Pancreas (tissue), 10 donors: ENCODE measurements around the gene CREBL2. TPM values are rescaled to one million over a fixed set of nuclear protein-coding genes. Genes with fewer than 3 reads are reported as not detected.
"Not testable (repeated sequence)": the region's sequence is repeated elsewhere in the genome, so short reads cannot be mapped to it uniquely, and the experiment has no call there.

Experiments used
- ATAC-seq, 4 donors: fragments of 200-7000 bp; cut with Tn5 transposase; one replicate each; pipeline versions ENCODE4 v1.8.0 to v1.9.1; 2020; ENCODE audit warnings: mild to moderate bottlenecking in 4 of 4, moderate library complexity in 4 of 4
- DNase-seq, 6 donors: peaks; one replicate each; pipeline ENCODE4 v3.0.0-alpha.2; 2020
- FAIRE-seq: peaks from 2 replicates; lab custom pipeline; 2012; peaks lifted over from hg19 to GRCh38; lab: Jason Lieb, UNC
- H3K27ac ChIP-seq, 4 donors: fragments of 200-600 bp; sonication (generic); 1 replicate in 3 of 4; 2 replicates in 1 of 4; pipeline versions ENCODE4 v1.5.0 to v1.8.0; 2020
- H3K27me3 ChIP-seq, 4 donors: fragments of 200-600 bp; one replicate each; pipeline ENCODE4 v1.8.0; 2021
- H3K36me3 ChIP-seq, 3 donors: fragments of 200-600 bp; sonication (generic) in 1 of 3; one replicate each; pipeline versions ENCODE4 v1.5.0 to v1.8.0; 2020 to 2021
- H3K4me1 ChIP-seq, 3 donors: fragments of 200-600 bp; one replicate each; pipeline ENCODE4 v1.8.0; 2021
- H3K4me3 ChIP-seq, 4 donors: fragments of 200-600 bp; sonication (generic) in 2 of 4; one replicate each; pipeline versions ENCODE4 v1.5.0 to v1.8.0; 2020 to 2021
- H3K9me3 ChIP-seq, 4 donors: fragments of 200-600 bp; one replicate each; pipeline ENCODE4 v1.8.0; 2021
- WGBS, 2 donors: extraction: QIAGEN DNeasy Blood & Tissue Kit; methylation state at CpG; one replicate each; pipeline ENCODE4 v1.1.7; 2013; 5-methylcytosine and 5-hydroxymethylcytosine counted together
- intact Hi-C, 3 donors: fragments of 100-400 bp; cut with DNase I; formaldehyde crosslinking; loops; one replicate each; pipeline versions ENCODE4 v1.11.1 to v1.14.2; 2022
- polyA plus RNA-seq, 2 donors: library from polyadenylated mRNA; stranded (reverse); fragments of 200-250 nt; gene quantifications; one replicate each; pipeline ENCODE4 v1.2.3, GENCODE V29; 2013
- total RNA-seq, 6 donors: library from RNA; stranded (reverse); fragmentation: NEBNext Ultra II Directional in 4 of 6; extraction: Animal tissue kit (Norgen Biotek cat#: 25700) in 4 of 6; gene quantifications; one replicate each; pipeline versions ENCODE4 v1.2.1 to v1.2.4, GENCODE V29; 2021 to 2023
- TF ChIP-seq, protein P1 (sequence below), 4 donors: fragments of 200-600 bp; sonication (generic) in 3 of 4; IDR thresholded peaks; one replicate each; pipeline versions ENCODE4 v1.5.0 to v1.8.0; 2021; ENCODE audit warnings: antibody characterized with exemption in 4 of 4
- donor health status: healthy with polysubstance abuse.
- donor health status: DM: no; HTN: no; CAD: no; lungs with moderate emphysema.
- donor health status: DM: no; HTN: no; CAD: no.
- donor health status: control.
- donor health status: control.
- donor health status: Bipolar disorder and iron deficiency.
- donor health status: DM: yes; HTN: yes; CAD: no.
- donor health status: DM: no; HTN: no; CAD: no.
- donor health status: DM: no; HTN: no; CAD: no.
- donor health status: DM: yes; HTN: yes; CAD: no.

Gene CREBL2
- total and polyA plus RNA-seq, 8 donors, result 9.8 to 29.7 (median 16.6) TPM

DNA sequence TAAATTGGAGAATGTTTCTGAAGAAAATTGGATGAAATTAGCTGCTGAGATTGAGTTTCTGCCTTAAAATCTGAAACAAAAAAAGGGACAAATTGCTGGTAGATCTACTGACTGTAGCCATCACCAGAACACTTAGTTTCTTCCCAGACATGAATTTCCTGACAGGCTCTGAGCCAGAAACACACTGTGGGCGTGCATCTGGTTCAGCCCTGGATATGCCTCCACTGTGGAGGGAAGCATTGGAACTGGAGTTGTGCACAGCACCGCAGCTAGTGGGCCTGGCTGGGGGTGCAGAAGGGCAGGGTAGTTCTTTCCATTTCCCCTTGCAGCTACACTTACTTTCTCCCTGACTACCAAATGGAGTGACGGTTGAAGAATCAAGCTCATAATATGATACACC, 31.2 kb downstream of the CREBL2 start:
- ATAC-seq (no peak), DNase-seq (no peak), FAIRE-seq (no peak)
- Histone ChIP-seq H3K36me3 (peaks cover 0 to 30% (median 3%) of the 10 kb centered on the region in 3 donors), H3K4me3 (no peak overlapping the region), H3K9me3 (no peaks in the 10 kb centered on the region), H3K4me1 (no peaks in the 10 kb centered on the region), H3K27me3 (no peaks in the 10 kb centered on the region), H3K27ac (no peak overlapping the region)
- intact Hi-C loops, result no loop called here
- TF ChIP-seq, protein P1, sequence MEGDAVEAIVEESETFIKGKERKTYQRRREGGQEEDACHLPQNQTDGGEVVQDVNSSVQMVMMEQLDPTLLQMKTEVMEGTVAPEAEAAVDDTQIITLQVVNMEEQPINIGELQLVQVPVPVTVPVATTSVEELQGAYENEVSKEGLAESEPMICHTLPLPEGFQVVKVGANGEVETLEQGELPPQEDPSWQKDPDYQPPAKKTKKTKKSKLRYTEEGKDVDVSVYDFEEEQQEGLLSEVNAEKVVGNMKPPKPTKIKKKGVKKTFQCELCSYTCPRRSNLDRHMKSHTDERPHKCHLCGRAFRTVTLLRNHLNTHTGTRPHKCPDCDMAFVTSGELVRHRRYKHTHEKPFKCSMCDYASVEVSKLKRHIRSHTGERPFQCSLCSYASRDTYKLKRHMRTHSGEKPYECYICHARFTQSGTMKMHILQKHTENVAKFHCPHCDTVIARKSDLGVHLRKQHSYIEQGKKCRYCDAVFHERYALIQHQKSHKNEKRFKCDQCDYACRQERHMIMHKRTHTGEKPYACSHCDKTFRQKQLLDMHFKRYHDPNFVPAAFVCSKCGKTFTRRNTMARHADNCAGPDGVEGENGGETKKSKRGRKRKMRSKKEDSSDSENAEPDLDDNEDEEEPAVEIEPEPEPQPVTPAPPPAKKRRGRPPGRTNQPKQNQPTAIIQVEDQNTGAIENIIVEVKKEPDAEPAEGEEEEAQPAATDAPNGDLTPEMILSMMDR (IDR thresholded peaks at IDR 0.05), result no peak
- 91 to 92% methylated on average over 3 of the region's 3 CpGs for WGBS, 2 donors

DNA sequence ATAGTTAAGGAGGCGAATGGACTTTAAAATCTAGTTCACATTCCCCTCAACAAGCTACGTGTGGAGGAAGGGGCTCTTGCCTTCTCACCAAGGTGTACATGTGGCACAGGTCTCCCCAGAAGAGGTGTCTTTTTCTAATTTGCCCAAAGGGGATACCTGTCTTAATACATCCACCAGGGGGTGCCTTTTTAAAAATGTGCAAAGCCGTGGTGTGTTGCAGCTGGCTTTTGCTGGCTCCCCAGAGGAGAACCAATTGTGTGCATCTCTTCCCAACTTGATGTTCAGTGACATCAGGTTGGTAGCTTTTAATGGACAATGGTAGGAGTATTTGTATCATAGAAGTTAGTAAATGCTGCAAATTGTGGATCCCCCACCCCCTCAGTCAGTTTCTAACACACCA, 33.8 kb downstream of the CREBL2 start:
- WGBS, 2 donors, result 59 to 61% methylated on average over 3 of the region's 3 CpGs
- H3K27me3 ChIP-seq, result no peaks in the 10 kb centered on the region
- intact Hi-C loops, result no loop called here
- no peaks in the 10 kb centered on the region for H3K4me1 ChIP-seq
- no peak overlapping the region for H3K4me3 ChIP-seq
- TF ChIP-seq, protein P1 (IDR thresholded peaks at IDR 0.05), result peak in 2 of 4 donors; percentile 24 to 29
- FAIRE-seq (no peak), ATAC-seq (peak in 2 of 4 donors; percentile 68), DNase-seq (no peak)
- H3K27ac ChIP-seq, result no peak overlapping the region
- H3K36me3 ChIP-seq, result peaks cover 0 to 19% (median 0%) of the 10 kb centered on the region in 3 donors
- H3K9me3 ChIP-seq, result peaks cover 0 to 3% (median 0%) of the 10 kb centered on the region in 4 donors

DNA sequence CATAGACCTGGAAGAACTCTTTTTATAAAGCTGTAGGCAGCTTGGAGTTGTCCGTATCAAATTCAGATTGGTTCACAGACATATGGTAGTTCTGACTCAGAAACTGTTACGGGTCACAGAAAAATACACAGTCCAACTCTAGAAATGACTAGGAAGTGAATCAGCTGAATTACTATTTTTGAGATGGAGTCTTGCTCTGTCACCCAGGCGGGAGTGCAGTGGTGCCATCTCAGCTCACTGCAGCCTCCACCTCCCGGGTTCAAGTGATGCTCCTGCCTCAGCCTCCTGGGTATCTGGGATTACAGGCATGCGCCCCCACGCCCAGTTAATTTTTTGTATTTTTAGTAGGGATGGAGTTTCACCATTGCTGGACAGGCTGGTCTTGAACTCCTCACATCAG, 34.3 kb downstream of the CREBL2 start:
- H3K4me3 ChIP-seq, intact Hi-C loops, H3K27me3 ChIP-seq, H3K27ac ChIP-seq, H3K4me1 ChIP-seq, ATAC-seq, FAIRE-seq, H3K9me3 ChIP-seq, DNase-seq: not testable (repeated sequence)
- 93 to 98% methylated on average over 6 of the region's 6 CpGs for WGBS, 2 donors
- peaks cover 0 to 19% (median 0%) of the 10 kb centered on the region in 3 donors for H3K36me3 ChIP-seq

DNA sequence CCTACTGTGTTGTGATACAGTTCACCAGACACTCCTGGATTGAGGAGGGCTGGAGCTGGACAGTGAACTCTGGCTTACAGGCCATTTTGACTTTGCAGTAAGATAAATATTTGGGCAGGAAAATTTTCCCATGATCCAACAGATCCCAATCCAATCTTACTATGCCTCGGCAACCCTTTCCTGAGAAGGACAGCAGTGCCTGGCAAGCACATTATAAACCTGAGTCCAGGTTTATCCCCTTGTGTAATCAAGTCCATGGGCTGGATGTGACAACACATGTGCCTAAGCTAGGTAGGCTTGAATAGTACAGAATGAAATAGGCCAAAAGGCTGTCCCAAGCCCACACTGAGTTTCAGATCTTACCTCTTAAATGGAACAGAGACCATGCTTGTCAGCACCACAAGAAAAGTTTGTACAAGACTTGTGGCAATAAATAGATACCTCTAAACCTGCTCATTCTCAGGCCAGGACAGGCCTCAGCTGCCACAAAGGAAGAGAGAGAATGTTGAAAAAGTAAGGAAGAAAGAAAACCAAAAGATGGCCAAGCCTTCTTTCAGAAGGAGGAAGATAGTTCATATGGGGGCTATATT, 34.9 kb downstream of the CREBL2 start:
- ATAC-seq (no peak), DNase-seq (no peak), FAIRE-seq (no peak)
- Histone ChIP-seq H3K9me3 (peaks cover 0 to 3% (median 0%) of the 10 kb centered on the region in 4 donors), H3K4me1 (no peaks in the 10 kb centered on the region), H3K4me3 (no peak overlapping the region), H3K27ac (no peak overlapping the region), H3K36me3 (peaks cover 0 to 19% (median 0%) of the 10 kb centered on the region in 3 donors), H3K27me3 (no peaks in the 10 kb centered on the region)
- TF ChIP-seq, protein P1 (IDR thresholded peaks at IDR 0.05), result no peak
- 38 to 91% methylated on average over 1 of the region's 1 CpG for WGBS, 2 donors
- intact Hi-C loops, result no loop called here

DNA sequence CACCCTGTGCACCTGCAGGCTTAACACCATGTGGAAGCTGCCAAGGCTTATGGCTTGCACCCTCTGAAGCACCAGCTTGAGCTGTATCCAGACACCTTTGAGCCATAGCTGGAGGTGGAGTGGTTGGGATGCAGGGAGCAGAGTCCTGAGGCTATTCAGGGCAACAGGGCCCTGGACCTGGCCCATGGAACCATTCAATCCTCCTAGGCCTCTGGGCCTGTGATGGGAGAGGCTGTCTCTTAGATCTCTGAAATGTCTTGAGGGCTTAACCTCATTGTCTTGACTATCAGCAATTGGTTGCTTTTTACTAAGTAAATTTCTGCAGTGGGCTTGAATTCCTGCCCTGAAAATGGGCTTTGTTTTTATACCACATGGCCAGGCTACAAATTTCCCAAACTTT, 36.6 kb downstream of the CREBL2 start:
- FAIRE-seq, result no peak
- H3K9me3 ChIP-seq, result peaks cover 0 to 3% (median 0%) of the 10 kb centered on the region in 4 donors
- peaks cover 0 to 3% (median 0%) of the 10 kb centered on the region in 3 donors for H3K36me3 ChIP-seq
- TF ChIP-seq, protein P1 (IDR thresholded peaks at IDR 0.05), result no peak
- no peaks in the 10 kb centered on the region for H3K27me3 ChIP-seq
- no peak overlapping the region for H3K27ac ChIP-seq
- DNase-seq, result no peak
- no peak overlapping the region for H3K4me3 ChIP-seq
- intact Hi-C loops, result no loop called here
- ATAC-seq, result no peak
- H3K4me1 ChIP-seq, result no peaks in the 10 kb centered on the region
